Osteoblast (primary cell): ENCODE data around the gene CANX. TPM values are rescaled to one million over a fixed set of nuclear protein-coding genes. Genes with fewer than 3 reads are reported as not detected.

Experiments
- DNase-seq: peaks from one replicate; pipeline ENCODE4 v3.0.0; 2011; ENCODE audit warnings: low spot score, mixed read lengths; ENCODE audit not compliant: insufficient read length; ENCODE audit errors: missing footprints
- H2AFZ ChIP-seq: 2 replicates; pipeline ENCODE4 v1.6.0; 2011; ENCODE audit warnings: mild to moderate bottlenecking, low read length
- H3K27ac ChIP-seq: 2 replicates; pipeline ENCODE4 v1.5.1; 2011; ENCODE audit warnings: mild to moderate bottlenecking, low read depth, low read length, moderate library complexity
- H3K27me3 ChIP-seq: 2 replicates; pipeline ENCODE4 v1.6.0; 2012; ENCODE audit warnings: mild to moderate bottlenecking, control low read depth, inconsistent platforms, low read length, moderate library complexity; ENCODE audit not compliant: insufficient read depth
- H3K36me3 ChIP-seq: 2 replicates; pipeline ENCODE4 v1.5.1; 2011; ENCODE audit warnings: mild to moderate bottlenecking, low read length, control low read depth, moderate library complexity; ENCODE audit not compliant: insufficient read depth
- H3K4me1 ChIP-seq: 2 replicates; pipeline ENCODE4 v1.5.1; 2011; ENCODE audit warnings: mild to moderate bottlenecking, low read length, control low read depth, moderate library complexity; ENCODE audit not compliant: insufficient read depth
- H3K4me2 ChIP-seq: 2 replicates; pipeline ENCODE4 v1.6.0; 2011; ENCODE audit warnings: mild to moderate bottlenecking, low read length; ENCODE audit not compliant: insufficient read depth
- H3K4me3 ChIP-seq: fragments of 200-600 bp; sonication (generic); 3 replicates; pipeline ENCODE4 v1.5.1; 2012; ENCODE audit warnings: mild to moderate bottlenecking, low read length, inconsistent platforms; ENCODE audit not compliant: insufficient read depth
- H3K79me2 ChIP-seq: 2 replicates; pipeline ENCODE4 v1.6.0; 2012; ENCODE audit warnings: mild to moderate bottlenecking, low read length, control low read depth, inconsistent platforms; ENCODE audit not compliant: insufficient read depth
- H3K9me3 ChIP-seq: 2 replicates; pipeline ENCODE4 v1.5.1; 2011; ENCODE audit warnings: low read depth, low read length, control low read depth
- H4K20me1 ChIP-seq: 2 replicates; pipeline ENCODE4 v1.6.0; 2012; ENCODE audit warnings: mild to moderate bottlenecking, low read length, control low read depth; ENCODE audit not compliant: insufficient read depth
- CTCF ChIP-seq: IDR thresholded peaks from 2 replicates; pipeline ENCODE4 v1.5.1; 2011; ENCODE audit warnings: mild to moderate bottlenecking, low read depth, low read length, moderate library complexity; ENCODE audit errors: extremely low read depth
- total RNA-seq: library from RNA; depleted of rRNA; stranded (reverse); fragments of >200 nt; gene quantifications from 2 replicates; pipeline ENCODE4 v1.2.3, GENCODE V29; 2012

Gene CANX
- total RNA-seq, 1 donor = 698 TPM

- H2AFZ ChIP-seq = no peak overlapping the region
- H3K36me3 ChIP-seq = peaks cover 48% of the 10 kb centered on the region
- no peaks in the 10 kb centered on the region for H3K4me1 ChIP-seq
- H3K4me3 ChIP-seq = no peak overlapping the region
- no peak overlapping the region for H3K27ac ChIP-seq
- no peak for TF ChIP-seq CTCF
- H3K9me3 ChIP-seq = no peaks in the 10 kb centered on the region
- H4K20me1 ChIP-seq = peaks cover 6% of the 10 kb centered on the region
- H3K27me3 ChIP-seq = no peaks in the 10 kb centered on the region
- H3K4me2 ChIP-seq = no peak overlapping the region
- no peaks in the 10 kb centered on the region for H3K79me2 ChIP-seq
- no peak for DNase-seq
Observed at GRCh38 chr5:179777456-179777855, 78.7 kb downstream of the CANX start.

GRCh38 chr5:179777909-179778308, 79.1 kb downstream of the CANX start:
- Histone ChIP-seq H2AFZ (no peak overlapping the region), H3K9me3 (no peaks in the 10 kb centered on the region), H3K4me2 (no peak overlapping the region), H3K36me3 (peaks cover 48% of the 10 kb centered on the region), H3K4me1 (no peaks in the 10 kb centered on the region), H3K27ac (no peak overlapping the region), H4K20me1 (peaks cover 6% of the 10 kb centered on the region), H3K4me3 (no peak overlapping the region), H3K27me3 (no peaks in the 10 kb centered on the region), H3K79me2 (no peaks in the 10 kb centered on the region)
- DNase-seq = peak; percentile 68
- no peak for TF ChIP-seq CTCF

- no peaks in the 10 kb centered on the region for H3K79me2 ChIP-seq
- no peak overlapping the region for H3K4me3 ChIP-seq
- H4K20me1 ChIP-seq = peaks cover 6% of the 10 kb centered on the region
- no peak overlapping the region for H3K27ac ChIP-seq
- H3K36me3 ChIP-seq = peaks cover 42% of the 10 kb centered on the region
- no peak overlapping the region for H3K4me2 ChIP-seq
- H3K4me1 ChIP-seq = no peaks in the 10 kb centered on the region
- no peak overlapping the region for H2AFZ ChIP-seq
- no peak for DNase-seq
- no peak for TF ChIP-seq CTCF
- no peaks in the 10 kb centered on the region for H3K27me3 ChIP-seq
- H3K9me3 ChIP-seq = no peaks in the 10 kb centered on the region
Observed at GRCh38 chr5:179778591-179778990, 79.8 kb downstream of the CANX start.

- no peaks in the 10 kb centered on the region for H3K79me2 ChIP-seq
- H3K4me3 ChIP-seq = no peak overlapping the region
- peak; percentile 68 for DNase-seq
- no peak overlapping the region for H3K4me2 ChIP-seq
- H3K27ac ChIP-seq = no peak overlapping the region
- no peak overlapping the region for H2AFZ ChIP-seq
- H3K27me3 ChIP-seq = no peaks in the 10 kb centered on the region
- no peak for TF ChIP-seq CTCF
- no peaks in the 10 kb centered on the region for H3K9me3 ChIP-seq
- peaks cover 6% of the 10 kb centered on the region for H4K20me1 ChIP-seq
- H3K4me1 ChIP-seq = no peaks in the 10 kb centered on the region
- H3K36me3 ChIP-seq = peaks cover 32% of the 10 kb centered on the region
Observed at GRCh38 chr5:179779826-179780225, 81.1 kb downstream of the CANX start.
